H1 (cell line): ENCODE results near the gene TMEM35B. TPM values are rescaled to one million over a fixed set of nuclear protein-coding genes. Genes with fewer than 3 reads are reported as not detected.

Source experiments
- CTCF ChIA-PET: fragments of 300-600 bp; sonication (Branson Sonifier 250); formaldehyde crosslinking; loops from one replicate; lab custom pipeline; 2021; ENCODE audit not compliant: partially characterized antibody; lab: Charles Lee
- POLR2A ChIA-PET: fragments of 300-600 bp; sonication (Branson Sonifier 250); formaldehyde crosslinking; loops from one replicate; lab custom pipeline; 2021; ENCODE audit warnings: inconsistent platforms; ENCODE audit not compliant: partially characterized antibody; lab: Charles Lee
- DNase-seq, 2 experiments: peaks; one replicate each; pipeline versions ENCODE4 v3.0.0 to v3.0.0-alpha.2; 2010 to 2022; ENCODE audit warnings: low spot score in 2 of 2, low read depth in 1 of 2, mixed read lengths in 1 of 2
- FAIRE-seq: peaks from 2 replicates; lab custom pipeline; 2011; peaks lifted over from hg19 to GRCh38; lab: Jason Lieb, UNC
- H2AFZ ChIP-seq: 2 replicates; pipeline ENCODE4 v1.8.1; 2012; ENCODE audit warnings: low read length, inconsistent platforms
- H2AK5ac ChIP-seq: 2 replicates; pipeline ENCODE4 v1.6.1; 2013; ENCODE audit warnings: low read depth, low read length
- H2BK120ac ChIP-seq: replicated peaks from 2 replicates; pipeline ENCODE3; 2013; ENCODE audit warnings: low read depth, low read length, inconsistent platforms
- H2BK12ac ChIP-seq: 2 replicates; pipeline ENCODE4 v1.6.1; 2013; ENCODE audit warnings: low read depth, low read length
- H2BK15ac ChIP-seq: 2 replicates; pipeline ENCODE4 v1.6.1; 2013; ENCODE audit warnings: low read length
- H2BK20ac ChIP-seq: 2 replicates; pipeline ENCODE4 v1.6.1; 2013; ENCODE audit warnings: low read length
- H2BK5ac ChIP-seq: 2 replicates; pipeline ENCODE4 v1.6.1; 2013; ENCODE audit warnings: low read depth, low read length
- H3K14ac ChIP-seq: 2 replicates; pipeline ENCODE4 v1.6.1; 2013; ENCODE audit warnings: inconsistent platforms; ENCODE audit not compliant: insufficient read length
- H3K18ac ChIP-seq: 2 replicates; pipeline ENCODE4 v1.6.1; 2013; ENCODE audit warnings: low read length; ENCODE audit errors: extremely low read depth
- H3K23ac ChIP-seq: 2 replicates; pipeline ENCODE4 v1.6.1; 2013; ENCODE audit warnings: inconsistent platforms; ENCODE audit not compliant: insufficient read length
- H3K23me2 ChIP-seq: 2 replicates; pipeline ENCODE4 v1.6.1; 2013; ENCODE audit warnings: low read depth, low read length
- H3K27ac ChIP-seq: 2 replicates; pipeline ENCODE4 v1.6.1; 2011; ENCODE audit warnings: low read depth, low read length, inconsistent platforms
- H3K27me3 ChIP-seq, 4 experiments: replicated peaks in 1 of 4; 1 replicate in 1 of 4; 2 replicates in 3 of 4; pipeline versions ENCODE4 v1.6.1 to v1.8.1; 2011 to 2013; ENCODE audit warnings: low read length in 3 of 4, mild to moderate bottlenecking in 3 of 4, inconsistent platforms in 2 of 4, mixed read lengths in 2 of 4, moderate library complexity in 1 of 4; ENCODE audit not compliant: control insufficient read depth in 3 of 4, insufficient read depth in 3 of 4; ENCODE audit errors: extremely low read depth in 1 of 4
- H3K36me3 ChIP-seq, 4 experiments: 2 replicates each; pipeline versions ENCODE4 v1.6.1 to v1.8.1; 2011 to 2013; ENCODE audit warnings: mild to moderate bottlenecking in 4 of 4, low read length in 3 of 4, moderate library complexity in 2 of 4, control low read depth in 1 of 4, inconsistent platforms in 1 of 4; ENCODE audit not compliant: insufficient read depth in 4 of 4, control insufficient read depth in 2 of 4
- H3K4ac ChIP-seq: replicated peaks from 2 replicates; pipeline ENCODE3; 2013; ENCODE audit warnings: low read length, low read depth, mixed read lengths, inconsistent platforms; ENCODE audit not compliant: insufficient read length
- H3K4me1 ChIP-seq, 4 experiments: replicated peaks in 1 of 4; 1 replicate in 1 of 4; 2 replicates in 3 of 4; pipeline versions ENCODE4 v1.6.1 to v1.8.1; 2011 to 2013; ENCODE audit warnings: low read length in 3 of 4, inconsistent platforms in 2 of 4, mixed read lengths in 1 of 4; ENCODE audit not compliant: insufficient read depth in 4 of 4, control insufficient read depth in 3 of 4
- H3K4me2 ChIP-seq, 2 experiments: 2 replicates each; pipeline versions ENCODE4 v1.6.1 to v1.8.1; 2011 to 2013; ENCODE audit warnings: low read depth in 2 of 2, low read length in 2 of 2, control low read depth in 1 of 2, inconsistent platforms in 1 of 2, mild to moderate bottlenecking in 1 of 2; ENCODE audit not compliant: insufficient read depth in 1 of 2
- H3K4me3 ChIP-seq, 4 experiments: fragments of 200-600, 300-600 bp in 1 of 4; sonication (generic), shearing (Covaris generic), sonication (Bioruptor Twin) in 1 of 4; 2 replicates each; pipeline versions ENCODE4 v1.5.1 to v1.8.1; 2011 to 2016; ENCODE audit warnings: low read length in 4 of 4, low read depth in 3 of 4, control low read depth in 2 of 4, inconsistent platforms in 2 of 4, mild to moderate bottlenecking in 2 of 4, mixed read lengths in 1 of 4, moderate library complexity in 1 of 4; ENCODE audit not compliant: insufficient read depth in 2 of 4; ENCODE audit errors: extremely low read depth in 1 of 4
- H3K56ac ChIP-seq: replicated peaks from 2 replicates; pipeline ENCODE3; 2013; ENCODE audit warnings: low read depth, mild to moderate bottlenecking, mixed read lengths, low read length, inconsistent platforms; ENCODE audit not compliant: insufficient read length
- H3K79me1 ChIP-seq: 2 replicates; pipeline ENCODE4 v1.6.1; 2013; ENCODE audit warnings: low read depth, low read length, control low read depth
- H3K79me2 ChIP-seq, 2 experiments: 2 replicates each; pipeline versions ENCODE4 v1.6.1 to v1.8.1; 2012 to 2013; ENCODE audit warnings: low read length in 2 of 2, mild to moderate bottlenecking in 2 of 2, inconsistent platforms in 1 of 2; ENCODE audit not compliant: insufficient read depth in 2 of 2, control insufficient read depth in 1 of 2
- H3K9ac ChIP-seq, 4 experiments: replicated peaks in 1 of 4; 1 replicate in 1 of 4; 2 replicates in 3 of 4; pipeline versions ENCODE4 v1.6.1 to v1.8.1; 2011 to 2013; ENCODE audit warnings: low read depth in 3 of 4, low read length in 3 of 4, control low read depth in 2 of 4, mild to moderate bottlenecking in 2 of 4, moderate library complexity in 2 of 4, inconsistent platforms in 1 of 4; ENCODE audit errors: extremely low read depth in 1 of 4
- H3K9me3 ChIP-seq, 2 experiments: 2 replicates each; pipeline versions ENCODE4 v1.6.1 to v1.8.1; 2012 to 2013; ENCODE audit warnings: mild to moderate bottlenecking in 2 of 2, moderate library complexity in 2 of 2, control low read depth in 1 of 2, inconsistent platforms in 1 of 2, low read depth in 1 of 2, low read length in 1 of 2, mixed read lengths in 1 of 2; ENCODE audit not compliant: insufficient read depth in 2 of 2
- H4K20me1 ChIP-seq, 2 experiments: replicated peaks in 1 of 2; 2 replicates each; pipeline versions ENCODE3 to v1.8.1; 2011 to 2013; ENCODE audit warnings: inconsistent platforms in 2 of 2, low read length in 2 of 2, mild to moderate bottlenecking in 1 of 2; ENCODE audit not compliant: insufficient read depth in 2 of 2, control insufficient read depth in 1 of 2
- H4K5ac ChIP-seq: 2 replicates; pipeline ENCODE4 v1.6.1; 2013; ENCODE audit warnings: low read length, low read depth, mixed read lengths, inconsistent platforms; ENCODE audit not compliant: insufficient read length
- H4K8ac ChIP-seq: 2 replicates; pipeline ENCODE4 v1.8.0; 2013; ENCODE audit warnings: mild to moderate bottlenecking, moderate library complexity, low read length, inconsistent platforms; ENCODE audit not compliant: insufficient read depth; ENCODE audit errors: extremely low read depth
- H4K91ac ChIP-seq: replicated peaks from 2 replicates; pipeline ENCODE3; 2013; ENCODE audit warnings: low read length, mixed read lengths, inconsistent platforms; ENCODE audit not compliant: insufficient read length
- BCL11A ChIP-seq, 2 experiments: IDR thresholded peaks; one replicate each; pipeline ENCODE4 v1.6.1; 2011; ENCODE audit warnings: low read depth in 2 of 2, low read length in 2 of 2, mild to moderate bottlenecking in 2 of 2
- BRCA1 ChIP-seq: IDR thresholded peaks from 2 replicates; pipeline ENCODE4 v1.6.1; 2012; ENCODE audit warnings: low read depth, low read length, improper control_type of control experiment
- CHD1 ChIP-seq: IDR thresholded peaks from 2 replicates; pipeline ENCODE4 v1.6.1; 2012; ENCODE audit warnings: low read depth, low read length, improper control_type of control experiment
- CREB1 ChIP-seq: IDR thresholded peaks from 2 replicates; pipeline ENCODE4 v1.6.1; 2012; ENCODE audit warnings: inconsistent platforms
- EZH2 ChIP-seq: fragments of 200-600 bp; sonication (generic); IDR thresholded peaks from 2 replicates; pipeline ENCODE4 v1.7.1; 2012; ENCODE audit warnings: low read depth, mild to moderate bottlenecking, moderate library complexity, low read length, inconsistent platforms; ENCODE audit not compliant: severe bottlenecking
- FOSL1 ChIP-seq: IDR thresholded peaks from 2 replicates; pipeline ENCODE4 v1.6.1; 2011; ENCODE audit warnings: mild to moderate bottlenecking, low read depth, low read length, moderate library complexity; ENCODE audit not compliant: insufficient read depth
- JUN ChIP-seq: IDR thresholded peaks from 2 replicates; pipeline ENCODE4 v1.6.1; 2011; ENCODE audit warnings: low read depth, mild to moderate bottlenecking, improper control_type of control experiment, low read length
- KDM4A ChIP-seq: IDR thresholded peaks from one replicate; pipeline ENCODE4 v1.7.1; 2012; ENCODE audit warnings: low read depth, mild to moderate bottlenecking, moderate library complexity, low read length, inconsistent platforms; ENCODE audit not compliant: severe bottlenecking
- PHF8 ChIP-seq: fragments of 200-600 bp; sonication (generic); conservative IDR thresholded peaks from 2 replicates; pipeline ENCODE4 v1.7.1; 2012; ENCODE audit warnings: low read depth, mild to moderate bottlenecking, inconsistent platforms, low read length, moderate library complexity
- POU5F1 ChIP-seq: IDR thresholded peaks from 2 replicates; pipeline ENCODE4 v1.6.1; 2011; ENCODE audit warnings: low read depth, mild to moderate bottlenecking, low read length, moderate library complexity
- RBBP5 ChIP-seq: IDR thresholded peaks from 2 replicates; pipeline ENCODE4 v1.7.1; 2012; ENCODE audit warnings: low read depth, mild to moderate bottlenecking, inconsistent platforms, low read length, moderate library complexity, borderline replicate concordance
- RFX5 ChIP-seq: IDR thresholded peaks from 2 replicates; pipeline ENCODE4 v1.6.1; 2011; ENCODE audit warnings: low read depth, low read length, improper control_type of control experiment, borderline replicate concordance
- SRF ChIP-seq: IDR thresholded peaks from 2 replicates; pipeline ENCODE4 v1.6.1; 2011; ENCODE audit warnings: mild to moderate bottlenecking, low read depth, low read length, moderate library complexity
- TCF12 ChIP-seq: IDR thresholded peaks from 2 replicates; pipeline ENCODE4 v1.6.1; 2011; ENCODE audit warnings: low read depth, mild to moderate bottlenecking, low read length
- TEAD4 ChIP-seq: IDR thresholded peaks from 2 replicates; pipeline ENCODE4 v1.6.1; 2012; ENCODE audit warnings: low read depth, low read length, inconsistent platforms, mixed read lengths
- YY1 ChIP-seq: IDR thresholded peaks from 2 replicates; pipeline ENCODE4 v1.6.1; 2011; ENCODE audit warnings: low read depth, mild to moderate bottlenecking, low read length
- ZNF274 ChIP-seq: IDR thresholded peaks from 2 replicates; pipeline ENCODE4 v1.7.0; 2012; ENCODE audit warnings: low read length, borderline replicate concordance; ENCODE audit errors: extremely low read depth
- WGBS, 2 experiments: shearing (Covaris generic) in 1 of 2; methylation state at CpG; one replicate each; pipeline versions ENCODE4 v1.1.6 to v1.1.7; 2013 to 2015; ENCODE audit warnings: low lambda C conversion rate in 2 of 2, mixed read lengths in 2 of 2, inconsistent platforms in 1 of 2, low coverage in 1 of 2, missing lambda C conversion rate in 1 of 2; ENCODE audit not compliant: insufficient replicate concordance in 2 of 2, insufficient coverage in 1 of 2, insufficient read length in 1 of 2; ENCODE audit errors: extremely low coverage in 1 of 2, missing lambda C conversion rate in 1 of 2; 5-methylcytosine and 5-hydroxymethylcytosine counted together
- polyA plus RNA-seq, 7 experiments: library from polyadenylated mRNA; depleted of rRNA in 3 of 7; stranded (reverse) in 5 of 7; unstranded in 2 of 7; fragments of >200 nt in 5 of 7; fragments of 200-250 nt in 2 of 7; gene quantifications; 1 replicate in 5 of 7; 2 replicates in 1 of 7; 4 replicates in 1 of 7; pipeline versions ENCODE4 v1.2.1 to v1.2.3, GENCODE V29; 2011 to 2013; ENCODE audit warnings: missing spikeins in 2 of 7, mixed read lengths in 2 of 7
- total RNA-seq: library from RNA; stranded (reverse); fragmentation: NEBNext Ultra II Directional; extraction: Animal tissue kit (Norgen Biotek cat#: 25700); gene quantifications from 2 replicates; pipeline ENCODE4 v1.2.1, GENCODE V29; 2021

The TMEM35B gene
- total and polyA plus RNA-seq, 2 of the 8 experiments (the other 6 are each of a cell fraction or from before 2014, with no cell fraction given): 10.2 to 31.1 TPM

DNA sequence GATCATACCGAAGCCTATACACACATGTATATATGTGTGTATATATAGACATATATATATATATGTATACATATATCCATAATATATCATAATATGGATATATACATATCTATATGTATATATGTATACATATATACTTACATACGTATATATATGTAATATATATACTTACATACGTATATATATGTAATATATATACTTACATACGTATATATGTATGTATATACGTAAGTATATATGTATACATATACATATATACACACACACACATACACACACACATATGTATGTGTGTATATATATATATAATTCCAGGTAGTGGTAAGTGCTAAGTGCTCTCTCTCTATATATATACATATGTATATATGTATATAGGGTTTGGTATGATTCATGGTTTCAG, 9.7 kb upstream of the TMEM35B start:
- Histone ChIP-seq H2AFZ (no peak overlapping the region), H3K23ac (no peak overlapping the region), H2BK5ac (no peak overlapping the region), H3K27me3 (no peaks in the 10 kb centered on the region), H3K14ac (no peak overlapping the region), H3K4me3 (no peak overlapping the region), H3K79me2 (no peaks in the 10 kb centered on the region), H4K20me1 (no peaks in the 10 kb centered on the region), H2BK15ac (no peak overlapping the region), H3K9me3 (no peaks in the 10 kb centered on the region), H3K9ac (no peak overlapping the region), H4K8ac (no peak overlapping the region), H2BK120ac (no peak overlapping the region), H2BK12ac (no peak overlapping the region), H3K18ac (no peak overlapping the region), H3K23me2 (no peaks in the 10 kb centered on the region), H4K5ac (no peak overlapping the region), H3K4me2 (no peak overlapping the region), H3K36me3 (no peaks in the 10 kb centered on the region; a peak in 2 of 8 replicates), H4K91ac (no peak overlapping the region), H3K79me1 (no peaks in the 10 kb centered on the region), H3K4me1 (no peaks in the 10 kb centered on the region), H2AK5ac (no peak overlapping the region), H3K27ac (no peak overlapping the region), H3K56ac (no peak overlapping the region), H2BK20ac (no peak overlapping the region), H3K4ac (no peak overlapping the region)
- FAIRE-seq: no peak
- POLR2A ChIA-PET: no interaction called here
- WGBS, 2 experiments: 87% methylated on average over 5 of the region's 5 CpGs; no CpG with 5 or more reads in 1 of the 2 experiments
- CTCF ChIA-PET: no interaction called here
- DNase-seq: no peak
- TF ChIP-seq TEAD4: no peak
- no peak for TF ChIP-seq RFX5
- TF ChIP-seq FOSL1: no peak
- TF ChIP-seq POU5F1: no peak
- no peak for TF ChIP-seq YY1
- TF ChIP-seq TCF12: no peak
- no peak for TF ChIP-seq ZNF274
- TF ChIP-seq KDM4A: no peak
- TF ChIP-seq SRF: no peak
- TF ChIP-seq RBBP5: no peak
- no peak for TF ChIP-seq CHD1
- TF ChIP-seq PHF8: no peak
- no peak for TF ChIP-seq CREB1
- TF ChIP-seq BRCA1: no peak
- TF ChIP-seq BCL11A (IDR thresholded peaks at IDR 0.05; ENCODE audit: low read depth in 2 of 2, low read length in 2 of 2): no peak
- no peak for TF ChIP-seq EZH2
- no peak for TF ChIP-seq JUN
